Left ventricle myocardium inferior (tissue), 1 donor: ENCODE data around the gene CEP350. TPM values are rescaled to one million over a fixed set of nuclear protein-coding genes. Genes with fewer than 3 reads are reported as not detected.

Experiments used
- DNase-seq: peaks from one replicate; pipeline ENCODE4 v3.0.0-alpha.2; 2020
- H3K27ac ChIP-seq: fragments of 200-600 bp; replicated peaks from 2 replicates; pipeline ENCODE4 v1.8.0; 2021
- H3K27me3 ChIP-seq: fragments of 200-600 bp; 2 replicates; pipeline ENCODE4 v1.8.0; 2021; ENCODE audit warnings: low read depth
- H3K36me3 ChIP-seq: fragments of 200-600 bp; 2 replicates; pipeline ENCODE4 v1.8.0; 2021
- H3K4me1 ChIP-seq: fragments of 200-600 bp; 2 replicates; pipeline ENCODE4 v1.8.0; 2021
- H3K4me3 ChIP-seq: fragments of 200-600 bp; 2 replicates; pipeline ENCODE4 v1.8.0; 2021; ENCODE audit warnings: mild to moderate bottlenecking, moderate library complexity
- H3K9me3 ChIP-seq: fragments of 200-600 bp; replicated peaks from 2 replicates; pipeline ENCODE4 v1.8.0; 2021
- intact Hi-C: fragments of 100-400 bp; cut with micrococcal nuclease; formaldehyde crosslinking; loops from one replicate; pipeline ENCODE4 v1.11.0; 2022
- total RNA-seq: library from RNA; stranded (reverse); fragmentation: NEBNext Ultra II Directional; extraction: Animal tissue kit (Norgen Biotek cat#: 25700); gene quantifications from one replicate; pipeline ENCODE4 v1.2.1, GENCODE V29; 2021
- TF ChIP-seq, protein P1 (sequence below): fragments of 200-600 bp; IDR thresholded peaks from 2 replicates; pipeline ENCODE4 v1.8.0; 2021; ENCODE audit warnings: antibody characterized with exemption, mild to moderate bottlenecking, borderline replicate concordance
- donor health status: DM: no; HTN: yes; CAD: no; lungs with severe emphysema.

The CEP350 gene
- total RNA-seq, 1 donor from 2014 or later: 34.7 TPM

DNA sequence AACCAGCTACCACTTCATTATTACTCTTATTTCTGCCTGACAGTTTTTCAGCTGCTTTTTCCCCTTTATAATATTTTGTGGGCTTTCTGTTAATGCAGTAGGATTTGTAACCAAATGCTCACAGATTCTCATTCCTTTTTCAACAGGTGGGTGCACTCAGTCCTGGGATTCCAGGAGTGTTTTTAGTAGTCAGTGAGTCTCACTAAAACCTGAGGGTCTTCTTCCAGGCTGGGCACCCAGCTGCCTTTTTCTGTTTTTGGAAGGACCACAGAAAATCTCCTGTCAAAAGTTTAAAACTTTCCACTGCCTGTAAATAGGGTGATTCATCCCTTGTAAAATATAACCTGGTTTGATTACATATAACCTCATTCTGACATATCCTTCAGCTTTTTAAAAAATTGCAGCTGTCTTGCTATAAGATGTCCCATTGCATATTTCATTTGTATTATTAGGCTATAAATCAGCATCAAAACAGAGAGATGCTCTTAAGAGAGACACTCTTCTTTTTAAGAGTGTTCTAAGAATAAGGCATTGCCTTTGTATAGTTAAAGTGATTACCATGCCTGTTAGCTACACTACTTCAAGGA, 16.8 kb upstream of the CEP350 start:
- Histone ChIP-seq H3K27ac (no peak overlapping the region), H3K9me3 (no peaks in the 10 kb centered on the region), H3K4me1 (no peaks in the 10 kb centered on the region), H3K4me3 (no peak overlapping the region), H3K36me3 (no peaks in the 10 kb centered on the region), H3K27me3 (no peaks in the 10 kb centered on the region)
- TF ChIP-seq, protein P1, sequence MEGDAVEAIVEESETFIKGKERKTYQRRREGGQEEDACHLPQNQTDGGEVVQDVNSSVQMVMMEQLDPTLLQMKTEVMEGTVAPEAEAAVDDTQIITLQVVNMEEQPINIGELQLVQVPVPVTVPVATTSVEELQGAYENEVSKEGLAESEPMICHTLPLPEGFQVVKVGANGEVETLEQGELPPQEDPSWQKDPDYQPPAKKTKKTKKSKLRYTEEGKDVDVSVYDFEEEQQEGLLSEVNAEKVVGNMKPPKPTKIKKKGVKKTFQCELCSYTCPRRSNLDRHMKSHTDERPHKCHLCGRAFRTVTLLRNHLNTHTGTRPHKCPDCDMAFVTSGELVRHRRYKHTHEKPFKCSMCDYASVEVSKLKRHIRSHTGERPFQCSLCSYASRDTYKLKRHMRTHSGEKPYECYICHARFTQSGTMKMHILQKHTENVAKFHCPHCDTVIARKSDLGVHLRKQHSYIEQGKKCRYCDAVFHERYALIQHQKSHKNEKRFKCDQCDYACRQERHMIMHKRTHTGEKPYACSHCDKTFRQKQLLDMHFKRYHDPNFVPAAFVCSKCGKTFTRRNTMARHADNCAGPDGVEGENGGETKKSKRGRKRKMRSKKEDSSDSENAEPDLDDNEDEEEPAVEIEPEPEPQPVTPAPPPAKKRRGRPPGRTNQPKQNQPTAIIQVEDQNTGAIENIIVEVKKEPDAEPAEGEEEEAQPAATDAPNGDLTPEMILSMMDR: no peak
- intact Hi-C loops: no loop called here
- DNase-seq: no peak

DNA sequence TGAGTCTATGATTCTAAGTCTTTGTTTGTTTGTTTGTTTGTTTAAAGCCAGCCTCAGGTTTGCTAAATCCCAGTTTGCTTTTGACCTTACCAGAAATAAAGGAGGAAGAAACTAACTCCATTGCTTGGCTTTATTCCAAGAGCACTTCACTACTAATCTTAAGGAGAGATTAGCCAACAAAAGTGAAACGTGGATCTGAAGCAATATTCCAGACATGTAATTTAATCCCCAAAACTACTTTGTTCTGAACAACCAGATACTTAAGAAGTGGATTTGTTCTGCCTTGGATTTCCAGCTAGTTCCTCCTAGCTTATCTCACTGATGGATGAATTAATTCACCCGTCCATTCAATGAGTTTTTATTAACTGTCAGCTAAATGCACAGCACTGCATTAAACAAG, 15.9 kb upstream of the CEP350 start:
- no peak overlapping the region for H3K4me3 ChIP-seq
- no peaks in the 10 kb centered on the region for H3K36me3 ChIP-seq
- no peaks in the 10 kb centered on the region for H3K9me3 ChIP-seq
- intact Hi-C loops: no loop called here
- no peak for DNase-seq
- no peaks in the 10 kb centered on the region for H3K27me3 ChIP-seq
- H3K27ac ChIP-seq: no peak overlapping the region
- H3K4me1 ChIP-seq: no peaks in the 10 kb centered on the region
- TF ChIP-seq, protein P1: no peak

DNA sequence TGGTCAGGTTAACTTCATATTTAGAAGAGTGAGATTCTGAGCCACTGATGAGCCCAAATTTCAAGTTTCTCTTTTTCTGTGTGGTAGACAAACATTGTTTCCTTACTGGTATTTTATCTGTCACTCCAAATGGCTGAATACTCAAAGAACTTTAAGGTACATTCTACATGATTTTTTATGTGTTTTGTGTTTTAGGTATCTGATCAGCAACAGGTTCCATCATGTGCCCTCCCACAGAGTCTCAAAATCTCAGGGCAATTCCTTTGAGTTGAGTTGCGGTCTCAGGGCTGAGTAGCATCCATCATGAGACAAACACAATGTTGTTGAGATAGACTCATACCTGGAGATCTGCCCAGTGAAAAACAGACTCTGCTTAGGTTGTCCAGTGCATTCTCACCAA, 14.7 kb upstream of the CEP350 start:
- Histone ChIP-seq H3K4me1 (no peaks in the 10 kb centered on the region), H3K27me3 (no peaks in the 10 kb centered on the region), H3K9me3 (no peaks in the 10 kb centered on the region), H3K36me3 (no peaks in the 10 kb centered on the region), H3K27ac (no peak overlapping the region), H3K4me3 (no peak overlapping the region)
- no peak for DNase-seq
- TF ChIP-seq, protein P1: no peak
- intact Hi-C loops: no loop called here

DNA sequence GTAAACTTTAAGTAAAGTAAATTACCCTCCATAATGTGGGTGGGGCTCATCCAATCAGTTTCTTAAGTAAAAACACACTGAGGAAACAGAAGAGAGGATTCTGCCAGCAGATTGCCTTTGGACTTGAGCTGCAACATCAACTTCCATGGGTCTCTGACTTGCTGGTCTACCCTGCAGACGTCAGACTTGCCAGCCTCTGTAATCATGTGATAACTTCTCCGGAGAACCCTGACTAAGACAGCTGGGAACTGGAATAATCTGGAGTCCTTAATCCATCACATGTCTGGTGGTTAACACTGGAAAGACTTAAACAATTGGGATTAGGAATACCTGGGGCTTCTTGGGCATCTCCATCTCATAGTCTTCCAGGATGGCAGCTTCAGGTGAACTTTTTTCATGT, 13.2 kb upstream of the CEP350 start:
- Histone ChIP-seq H3K4me1 (no peaks in the 10 kb centered on the region), H3K36me3 (no peaks in the 10 kb centered on the region), H3K4me3 (no peak overlapping the region), H3K9me3 (no peaks in the 10 kb centered on the region), H3K27ac (no peak overlapping the region), H3K27me3 (no peaks in the 10 kb centered on the region)
- TF ChIP-seq, protein P1: no peak
- no peak for DNase-seq
- intact Hi-C loops: no loop called here

DNA sequence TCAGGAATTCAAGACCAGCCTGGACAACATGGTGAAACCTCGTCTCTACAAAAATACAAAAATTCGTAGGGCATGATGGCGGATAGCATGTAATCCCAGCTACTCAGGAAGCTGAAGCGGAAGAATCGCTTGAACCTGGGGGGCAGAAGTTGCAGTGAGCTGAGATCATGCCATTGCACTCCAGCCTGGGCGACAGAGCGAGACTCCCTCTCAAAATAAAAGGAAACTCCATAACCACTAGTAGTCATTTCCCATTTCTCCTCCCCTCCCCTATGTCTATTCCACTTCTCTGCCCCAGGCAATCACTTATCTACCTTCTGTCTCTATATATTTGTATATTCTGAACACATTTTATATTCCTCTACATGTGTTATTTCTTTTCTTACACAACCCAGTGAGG, 4.0 kb upstream of the CEP350 start:
- Histone ChIP-seq H3K4me3 (no peak overlapping the region), H3K9me3 (no peaks in the 10 kb centered on the region), H3K27me3 (no peaks in the 10 kb centered on the region), H3K36me3 (no peaks in the 10 kb centered on the region), H3K4me1 (peaks cover 22% of the 10 kb centered on the region), H3K27ac (no peak overlapping the region)
- intact Hi-C loops: no loop called here
- no peak for DNase-seq
- TF ChIP-seq, protein P1: no peak
